Kidney capillary endothelial cell (primary cell): ENCODE results near the gene NSMCE3.

ENCODE experiments used
- DNase-seq: peaks from one replicate; pipeline ENCODE4 v3.0.0-alpha.2; 2018; ENCODE audit warnings: low spot score

Gene NSMCE3

DNA sequence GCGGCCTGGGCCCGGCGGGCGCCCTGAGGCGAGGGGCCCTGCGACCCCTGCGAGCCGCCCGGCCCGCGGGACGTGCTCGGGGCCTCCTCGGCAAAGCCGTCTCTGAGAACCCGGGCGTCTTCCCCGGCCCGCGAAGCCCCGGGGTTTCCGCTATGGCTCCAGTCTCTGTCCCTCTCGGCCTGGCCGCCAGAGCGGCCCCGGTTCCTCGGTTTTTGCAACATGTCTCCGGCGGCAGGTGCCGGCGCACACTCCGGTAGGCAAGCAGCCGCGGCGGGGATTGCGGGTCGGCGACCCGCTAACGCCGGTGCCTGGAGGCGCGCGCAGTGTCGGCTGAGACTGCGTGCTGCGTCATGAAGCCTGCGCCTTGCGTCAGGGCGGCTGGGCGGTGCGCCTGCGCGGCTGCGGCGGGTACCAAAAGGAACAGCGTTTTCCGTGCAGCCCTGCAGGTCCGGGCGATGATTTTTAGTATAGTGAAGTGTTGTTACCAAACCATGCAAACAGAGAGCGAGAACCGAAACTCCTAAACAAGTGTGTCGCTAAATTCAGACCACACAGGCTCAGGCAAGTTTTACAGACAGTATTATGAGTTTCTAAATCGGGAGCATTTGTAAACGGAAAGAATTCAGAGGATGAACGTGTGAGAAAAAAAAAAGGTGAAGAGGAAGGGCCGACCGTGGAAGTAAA lies at the start of gene NSMCE3:
TSS of gene NSMCE3 (minus strand) at position 338 of the 684 bp plus-strand sequence. CDS start at position 221, 117 bp downstream.
- peak; percentile 79 for DNase-seq

DNA sequence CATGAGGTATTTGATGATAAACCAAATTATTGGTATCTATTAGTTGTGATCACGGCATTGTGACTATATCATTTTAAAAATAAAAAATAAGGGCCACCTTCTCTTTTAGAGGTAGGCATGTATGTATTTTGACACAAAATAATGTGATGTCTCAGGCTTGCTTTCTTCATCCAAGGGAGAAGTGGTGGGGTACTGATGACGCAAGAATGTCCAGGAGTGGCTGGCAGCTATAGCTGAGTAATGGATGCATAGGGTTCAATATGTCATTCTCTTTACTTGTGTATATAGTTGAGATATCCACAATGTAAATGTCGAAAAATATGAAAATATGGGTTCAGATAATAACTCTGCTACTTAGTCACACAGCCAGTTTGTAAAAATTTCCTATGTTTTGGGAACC lies 46.8 kb upstream of the NSMCE3 start:
- DNase-seq, result no peak

- DNase-seq, result no peak
Observed at GRCh38 chr15:29312387-29312786, 42.8 kb upstream of the NSMCE3 start.

DNA sequence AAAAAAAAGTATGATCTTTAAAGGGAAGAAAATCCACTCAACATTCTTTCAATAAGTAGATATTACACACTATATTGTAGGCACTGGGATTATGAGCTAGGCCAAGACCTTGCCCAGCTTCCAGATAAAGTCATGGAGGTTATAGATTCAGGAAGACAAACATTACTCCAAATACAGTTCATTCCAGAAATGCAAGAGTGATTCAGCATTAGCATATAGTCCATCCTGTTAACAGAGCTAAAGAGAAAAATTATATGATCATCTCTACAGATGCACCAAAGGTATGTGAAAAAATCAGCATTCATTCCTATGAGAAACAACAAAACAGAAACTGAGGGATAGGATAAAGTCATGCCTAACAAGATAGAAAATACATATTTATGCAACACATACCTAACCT lies 42.1 kb upstream of the NSMCE3 start:
- no peak for DNase-seq

DNA sequence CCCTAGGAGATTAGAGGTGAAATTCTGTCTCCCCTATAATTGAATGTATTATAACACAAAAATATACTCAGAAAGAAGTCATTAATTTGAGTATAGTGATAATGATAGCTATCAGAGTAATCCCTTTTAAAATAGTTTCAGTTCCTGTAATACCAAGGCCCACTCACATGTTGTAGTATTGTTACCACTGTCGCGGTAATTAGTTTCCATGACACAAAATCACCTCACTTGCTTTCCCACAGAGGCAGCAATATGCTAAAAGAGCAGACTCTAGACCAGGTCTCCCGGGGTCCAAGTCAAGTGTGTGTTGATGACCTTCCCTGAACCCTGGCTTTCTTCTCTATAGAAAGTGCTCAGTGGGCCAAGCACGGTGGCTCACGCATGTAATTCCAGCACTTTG lies 39.5 kb upstream of the NSMCE3 start:
- DNase-seq, result no peak

DNA sequence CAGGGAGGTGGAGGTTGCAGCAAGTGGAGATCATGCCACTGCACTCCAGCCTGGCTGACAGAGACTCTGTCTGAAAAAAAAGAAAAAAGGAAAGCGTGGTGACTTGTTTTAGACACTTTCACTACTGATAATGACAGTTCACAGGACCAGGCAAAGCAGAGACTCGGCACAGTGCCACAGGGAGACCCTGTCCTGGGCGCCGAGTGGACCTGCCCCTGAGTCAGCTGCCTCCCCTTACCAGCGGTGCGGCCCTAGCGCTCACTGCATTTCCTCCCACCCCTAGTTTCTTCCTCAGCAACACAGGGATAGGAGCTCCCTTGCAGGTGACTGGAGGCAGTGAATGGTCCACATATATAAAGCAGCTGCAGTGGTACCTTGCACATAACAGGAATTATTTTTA lies 38.7 kb upstream of the NSMCE3 start:
- no peak for DNase-seq

- DNase-seq, result no peak
Observed at GRCh38 chr15:29305556-29305955, 35.9 kb upstream of the NSMCE3 start.

GRCh38 chr15:29302871-29303270 lies 33.2 kb upstream of the NSMCE3 start:
- DNase-seq, result no peak

- DNase-seq, result no peak
Observed at GRCh38 chr15:29299784-29300183, 30.2 kb upstream of the NSMCE3 start.

DNA sequence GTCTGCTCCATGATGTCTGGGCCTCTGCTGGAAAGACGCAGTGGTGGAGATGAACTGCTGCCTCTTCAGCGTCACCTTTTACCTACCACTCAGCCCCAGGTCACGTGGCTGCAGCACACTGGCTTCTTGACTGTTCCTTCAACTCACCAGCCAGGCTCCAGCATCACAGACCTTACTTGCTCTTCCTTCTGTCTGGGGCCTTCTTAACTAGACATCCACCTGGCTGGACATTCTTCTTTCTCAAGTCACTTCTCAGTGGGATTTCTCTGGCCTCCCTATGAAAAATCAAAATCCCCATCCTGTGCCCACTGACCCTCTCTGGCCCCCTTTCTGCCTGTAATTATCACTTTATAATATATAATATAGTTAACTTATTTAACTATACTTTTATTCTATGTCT lies 29.7 kb upstream of the NSMCE3 start:
- no peak for DNase-seq

GRCh38 chr15:29294732-29295325 lies 25.2 kb upstream of the NSMCE3 start:
- DNase-seq, result no peak

DNA sequence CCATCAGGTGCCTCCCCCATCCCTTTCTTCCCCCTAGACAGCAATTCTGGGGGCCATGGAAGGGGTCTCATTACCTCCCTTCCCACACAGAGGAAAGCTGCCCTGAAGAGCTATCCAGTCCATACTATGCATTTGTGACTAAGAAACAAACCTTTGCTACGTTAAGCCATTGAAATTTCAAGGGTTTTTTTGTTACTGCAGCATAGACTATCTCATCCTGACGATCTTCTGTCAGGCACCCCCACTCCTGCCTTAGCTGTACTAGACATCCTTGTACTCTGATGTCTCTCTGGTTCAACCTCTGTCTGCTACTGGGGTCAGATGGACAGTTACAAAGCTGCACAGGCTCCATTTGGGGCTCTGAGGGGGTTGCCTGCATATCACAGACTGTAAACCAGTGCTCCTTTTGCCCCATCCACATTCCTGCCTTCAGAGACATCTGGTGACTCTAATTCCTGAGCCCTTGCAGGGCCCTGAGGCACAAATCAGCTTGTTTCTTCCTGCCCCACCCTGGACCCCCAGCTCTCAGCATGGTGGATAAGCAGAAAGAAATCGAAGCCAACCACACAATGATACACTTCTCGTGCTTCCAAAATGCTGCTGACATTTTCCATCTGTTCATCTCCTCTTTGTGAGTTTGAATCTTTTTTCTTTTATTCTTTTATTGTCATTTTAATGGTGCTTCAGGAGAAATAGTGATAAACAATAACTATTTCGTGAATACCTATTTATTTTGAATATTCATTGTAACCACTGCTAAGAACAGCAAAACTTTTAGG lies 21.6 kb upstream of the NSMCE3 start:
- no peak for DNase-seq

DNA sequence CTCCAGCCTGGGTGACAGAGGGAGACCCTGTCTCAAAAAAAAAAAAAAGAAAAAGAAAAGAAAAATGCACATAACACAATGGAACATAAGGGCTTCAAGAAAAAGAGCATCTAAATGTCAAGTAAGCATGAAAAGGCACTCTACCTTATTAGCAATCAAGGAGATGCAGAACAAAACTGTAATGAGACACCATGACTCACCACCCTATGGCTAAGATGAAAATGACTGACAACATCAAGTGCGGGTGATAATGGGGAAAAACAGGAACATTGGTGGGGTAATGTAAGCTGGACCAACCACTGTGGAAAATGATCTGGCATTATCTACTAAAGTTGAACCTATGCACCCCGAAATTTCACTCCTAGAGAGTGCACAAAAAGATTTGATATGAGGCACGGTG lies 19.6 kb upstream of the NSMCE3 start:
- no peak for DNase-seq

GRCh38 chr15:29285386-29285785 lies 15.8 kb upstream of the NSMCE3 start:
- DNase-seq, result no peak

DNA sequence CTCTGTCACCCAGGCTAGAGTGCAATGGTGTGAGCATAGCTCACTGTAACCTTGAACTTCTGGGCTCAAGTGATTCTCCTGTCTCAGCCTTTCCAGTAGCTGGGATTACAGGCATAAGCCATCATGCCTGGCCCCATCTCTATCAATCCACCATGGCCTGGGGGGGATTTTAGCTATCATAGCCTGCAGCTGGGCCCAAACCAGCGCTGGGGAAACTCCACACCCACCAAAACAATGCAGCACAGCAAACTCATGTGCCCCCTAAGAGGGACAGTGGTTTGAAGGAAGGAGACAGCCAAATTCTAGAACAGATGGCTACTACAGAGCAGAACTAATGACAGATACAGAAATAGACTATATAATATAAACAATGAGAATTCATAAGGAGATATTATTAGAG lies 13.8 kb upstream of the NSMCE3 start:
- no peak for DNase-seq

GRCh38 chr15:29280514-29280913 lies 10.9 kb upstream of the NSMCE3 start:
- DNase-seq, result no peak

DNA sequence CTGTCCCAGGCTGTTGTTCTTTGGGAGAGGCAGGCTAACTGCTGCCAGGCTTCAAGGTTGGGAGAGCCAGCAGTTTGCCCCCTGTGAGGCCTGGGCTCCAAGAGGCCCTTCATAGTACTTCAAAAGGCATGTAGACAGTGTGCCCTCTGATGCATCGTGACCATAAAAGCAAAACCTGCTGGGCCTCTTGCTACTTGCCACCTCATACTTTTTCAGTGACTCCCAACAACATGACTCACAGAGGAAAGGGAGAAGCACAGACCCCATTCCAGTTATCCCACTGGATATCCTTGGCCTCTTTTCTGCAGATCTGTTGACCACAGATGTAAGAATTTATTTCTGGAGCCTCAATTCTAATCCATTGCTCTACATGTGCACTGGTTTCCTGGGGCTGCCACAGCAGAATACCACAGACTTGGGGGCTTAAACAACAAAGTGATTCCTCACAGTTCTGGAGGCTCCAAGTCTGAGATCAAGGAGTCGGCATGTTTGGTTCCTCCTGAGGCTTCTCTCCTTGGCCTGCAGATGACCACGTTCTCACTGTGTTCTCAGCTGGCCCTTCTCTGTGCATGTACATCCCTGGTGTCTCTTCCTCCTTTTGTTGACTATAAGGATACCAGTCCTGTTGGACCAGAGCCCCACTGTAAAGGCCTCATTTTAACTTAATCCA lies 8.9 kb upstream of the NSMCE3 start:
- DNase-seq, result peak; percentile 33

DNA sequence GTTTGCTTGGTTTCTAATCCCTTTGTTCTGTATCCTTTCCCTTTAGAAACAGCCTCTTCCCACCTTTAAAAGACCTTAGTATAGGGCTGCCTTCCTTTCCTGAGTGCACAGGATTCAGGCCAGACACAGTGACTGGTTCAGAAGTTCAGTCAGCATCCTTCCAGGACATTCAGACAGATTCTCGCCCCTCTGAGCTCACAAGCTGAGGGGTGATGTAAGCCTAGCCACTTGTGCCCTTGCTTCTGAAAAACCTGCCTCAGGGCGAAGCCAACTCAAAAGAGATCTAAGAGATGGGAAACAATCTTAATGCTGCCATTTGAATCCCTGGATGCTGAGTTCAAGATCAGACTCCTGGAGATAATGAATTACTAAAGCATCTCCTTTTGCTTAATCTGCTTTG lies 6.7 kb upstream of the NSMCE3 start:
- no peak for DNase-seq

GRCh38 chr15:29275855-29276254 lies 6.2 kb upstream of the NSMCE3 start:
- no peak for DNase-seq

- DNase-seq, result no peak
Observed at GRCh38 chr15:29274946-29275345, 5.3 kb upstream of the NSMCE3 start.

- no peak for DNase-seq
Observed at GRCh38 chr15:29272219-29272618, 2.6 kb upstream of the NSMCE3 start.

DNA sequence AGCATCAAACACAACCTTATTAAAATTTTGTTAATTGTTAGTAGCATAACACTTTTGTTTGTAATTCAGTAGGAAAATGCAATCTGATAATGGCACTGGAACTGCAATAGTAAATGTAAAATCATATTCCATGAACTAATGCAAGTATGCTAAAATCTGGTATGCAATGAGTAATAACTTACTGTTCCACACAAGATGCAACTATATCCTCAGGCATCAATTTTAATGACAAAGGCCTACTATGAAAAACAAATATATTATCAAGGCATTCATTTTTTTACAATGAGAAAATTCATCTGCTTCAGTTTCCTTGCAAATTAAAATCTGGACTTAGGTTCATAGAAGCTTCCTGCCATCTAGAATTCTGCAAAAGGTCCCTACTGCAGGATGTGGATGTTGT lies 1.4 kb upstream of the NSMCE3 start:
- DNase-seq, result no peak
